H9 (cell line): Measurements from ENCODE around the gene UBIAD1. TPM values are rescaled to one million over a fixed set of nuclear protein-coding genes. Genes with fewer than 3 reads are reported as not detected.

Experiments used
- DNase-seq: peaks from one replicate; pipeline ENCODE4 v3.0.0-alpha.2; 2017
- H2AFZ ChIP-seq: one replicate; pipeline ENCODE4 v1.6.1; 2013; ENCODE audit warnings: mild to moderate bottlenecking, low read length, control low read depth, moderate library complexity
- H2AK5ac ChIP-seq: 2 replicates; pipeline ENCODE4 v1.6.1; 2013; ENCODE audit warnings: low read length, control low read depth, mixed read lengths; ENCODE audit not compliant: insufficient read length
- H2BK120ac ChIP-seq: one replicate; pipeline ENCODE4 v1.6.1; 2013; ENCODE audit warnings: low read depth, mild to moderate bottlenecking, low read length, control low read depth, inconsistent platforms; ENCODE audit not compliant: poor library complexity, severe bottlenecking
- H2BK12ac ChIP-seq: 2 replicates; pipeline ENCODE4 v1.6.1; 2013; ENCODE audit warnings: low read length, control low read depth, mixed read lengths, low read depth; ENCODE audit not compliant: insufficient read length
- H2BK15ac ChIP-seq: 2 replicates; pipeline ENCODE4 v1.6.1; 2013; ENCODE audit warnings: low read depth, low read length, control low read depth
- H2BK20ac ChIP-seq: one replicate; pipeline ENCODE4 v1.6.1; 2013; ENCODE audit warnings: low read depth, mild to moderate bottlenecking, low read length, control low read depth, inconsistent platforms; ENCODE audit not compliant: poor library complexity, severe bottlenecking
- H2BK5ac ChIP-seq: 2 replicates; pipeline ENCODE4 v1.6.1; 2013; ENCODE audit warnings: low read length, control low read depth, mixed read lengths; ENCODE audit not compliant: insufficient read length
- H3K14ac ChIP-seq: 2 replicates; pipeline ENCODE4 v1.6.1; 2013; ENCODE audit warnings: low read length, control low read depth; ENCODE audit not compliant: insufficient read depth
- H3K18ac ChIP-seq: 2 replicates; pipeline ENCODE4 v1.6.1; 2013; ENCODE audit warnings: low read depth, mild to moderate bottlenecking, mixed read lengths, low read length, control low read depth; ENCODE audit not compliant: insufficient read length
- H3K23ac ChIP-seq: 2 replicates; pipeline ENCODE4 v1.6.1; 2013; ENCODE audit warnings: low read length, control low read depth, mixed read lengths, low read depth; ENCODE audit not compliant: insufficient read length
- H3K23me2 ChIP-seq: 2 replicates; pipeline ENCODE4 v1.6.1; 2013; ENCODE audit warnings: low read depth, mild to moderate bottlenecking, mixed read lengths, low read length, control low read depth; ENCODE audit not compliant: insufficient read length, poor library complexity, severe bottlenecking
- H3K27ac ChIP-seq: 2 replicates; pipeline ENCODE4 v1.5.1; 2013; ENCODE audit warnings: low read length, control low read depth, mixed read lengths, low read depth; ENCODE audit not compliant: insufficient read length
- H3K27me3 ChIP-seq: 2 replicates; pipeline ENCODE4 v1.6.1; 2013; ENCODE audit warnings: low read length, control low read depth, inconsistent platforms; ENCODE audit not compliant: insufficient read depth
- H3K4ac ChIP-seq: 2 replicates; pipeline ENCODE4 v1.6.1; 2013; ENCODE audit warnings: low read depth, mild to moderate bottlenecking, control low read depth, inconsistent platforms, low read length, moderate library complexity
- H3K4me1 ChIP-seq: 2 replicates; pipeline ENCODE4 v1.6.1; 2013; ENCODE audit warnings: low read length, control low read depth, inconsistent platforms; ENCODE audit not compliant: insufficient read depth
- H3K4me2 ChIP-seq: 2 replicates; pipeline ENCODE4 v1.6.1; 2013; ENCODE audit warnings: low read length, control low read depth, mixed read lengths; ENCODE audit not compliant: insufficient read length, insufficient read depth
- H3K56ac ChIP-seq: 2 replicates; pipeline ENCODE4 v1.6.1; 2013; ENCODE audit warnings: low read depth, mild to moderate bottlenecking, mixed read lengths, low read length, control low read depth; ENCODE audit not compliant: insufficient read length
- H3K79me1 ChIP-seq: 2 replicates; pipeline ENCODE4 v1.6.1; 2013; ENCODE audit warnings: low read depth, mild to moderate bottlenecking, moderate library complexity, low read length, control low read depth, inconsistent platforms; ENCODE audit not compliant: insufficient read depth, poor library complexity, severe bottlenecking
- H3K79me2 ChIP-seq: 2 replicates; pipeline ENCODE4 v1.6.1; 2013; ENCODE audit warnings: low read length, control low read depth, inconsistent platforms; ENCODE audit not compliant: insufficient read depth
- H3K9ac ChIP-seq: 2 replicates; pipeline ENCODE4 v1.6.1; 2013; ENCODE audit warnings: low read length, control low read depth, mixed read lengths; ENCODE audit not compliant: insufficient read length; ENCODE audit errors: extremely low read depth
- H3K9me3 ChIP-seq: one replicate; pipeline ENCODE4 v1.6.1; 2013; ENCODE audit warnings: low read depth, low read length, inconsistent platforms; ENCODE audit not compliant: control insufficient read depth
- H3T11ph ChIP-seq: one replicate; pipeline ENCODE4 v1.6.1; 2013; ENCODE audit warnings: mild to moderate bottlenecking, low read length, control low read depth, inconsistent platforms
- H4K20me1 ChIP-seq: one replicate; pipeline ENCODE4 v1.6.1; 2013; ENCODE audit not compliant: control insufficient read depth, insufficient read length, insufficient read depth
- H4K5ac ChIP-seq: 2 replicates; pipeline ENCODE4 v1.6.1; 2013; ENCODE audit warnings: low read depth, mild to moderate bottlenecking, mixed read lengths, low read length, control low read depth; ENCODE audit not compliant: insufficient read length
- H4K8ac ChIP-seq: replicated peaks from 2 replicates; pipeline ENCODE4 v1.6.1; 2013; ENCODE audit warnings: low read length, control low read depth, mixed read lengths, low read depth; ENCODE audit not compliant: insufficient read length
- H4K91ac ChIP-seq: 2 replicates; pipeline ENCODE4 v1.6.1; 2013; ENCODE audit warnings: low read depth, mild to moderate bottlenecking, moderate library complexity, mixed read lengths, low read length, control low read depth; ENCODE audit not compliant: insufficient read length
- H3K27ac Mint-ChIP-seq, 3 experiments: 2 replicates in 2 of 3; 3 replicates in 1 of 3; pipeline ENCODE4 v1.8.0; 2020 to 2021; ENCODE audit warnings: mixed read lengths in 3 of 3, mild to moderate bottlenecking in 1 of 3, moderate library complexity in 1 of 3
- H3K27me3 Mint-ChIP-seq: 2 replicates; pipeline ENCODE4 v1.8.0; 2021; ENCODE audit warnings: low read depth, mild to moderate bottlenecking, moderate library complexity, mixed read lengths
- H3K36me3 Mint-ChIP-seq, 3 experiments: 2 replicates in 2 of 3; 3 replicates in 1 of 3; pipeline ENCODE4 v1.8.0; 2020 to 2021; ENCODE audit warnings: low read depth in 3 of 3, mixed read lengths in 3 of 3; ENCODE audit not compliant: insufficient read depth in 1 of 3
- H3K4me1 Mint-ChIP-seq, 2 experiments: 2 replicates each; pipeline ENCODE4 v1.8.0; 2020; ENCODE audit warnings: mixed read lengths in 2 of 2
- H3K4me3 Mint-ChIP-seq, 2 experiments: 2 replicates in 1 of 2; 3 replicates in 1 of 2; pipeline ENCODE4 v1.8.0; 2020 to 2021; ENCODE audit warnings: mild to moderate bottlenecking in 2 of 2, mixed read lengths in 2 of 2, moderate library complexity in 1 of 2
- H3K9me3 Mint-ChIP-seq, 2 experiments: 2 replicates in 1 of 2; 3 replicates in 1 of 2; pipeline ENCODE4 v1.8.0; 2020; ENCODE audit warnings: mild to moderate bottlenecking in 2 of 2, mixed read lengths in 2 of 2, moderate library complexity in 1 of 2
- CTCF ChIP-seq: fragments of 200-600 bp; sonication (generic); conservative IDR thresholded peaks from 3 replicates; pipeline ENCODE4 v1.8.0; 2021; ENCODE audit warnings: antibody characterized with exemption, mild to moderate bottlenecking
- WGBS: extraction: QIAGEN DNeasy Blood & Tissue Kit; methylation state at CpG from one replicate; pipeline ENCODE4 v1.1.7; 2013; ENCODE audit warnings: missing lambda C conversion rate, low lambda C conversion rate, mixed read lengths; ENCODE audit not compliant: insufficient read length; ENCODE audit errors: extremely low coverage; 5-methylcytosine and 5-hydroxymethylcytosine counted together
- total RNA-seq: library from RNA; stranded (reverse); gene quantifications from 2 replicates; pipeline ENCODE4 v1.2.1, GENCODE V29; 2021

UBIAD1 gene
- total RNA-seq, 1 experiment from 2014 or later = 30.2 TPM

DNA sequence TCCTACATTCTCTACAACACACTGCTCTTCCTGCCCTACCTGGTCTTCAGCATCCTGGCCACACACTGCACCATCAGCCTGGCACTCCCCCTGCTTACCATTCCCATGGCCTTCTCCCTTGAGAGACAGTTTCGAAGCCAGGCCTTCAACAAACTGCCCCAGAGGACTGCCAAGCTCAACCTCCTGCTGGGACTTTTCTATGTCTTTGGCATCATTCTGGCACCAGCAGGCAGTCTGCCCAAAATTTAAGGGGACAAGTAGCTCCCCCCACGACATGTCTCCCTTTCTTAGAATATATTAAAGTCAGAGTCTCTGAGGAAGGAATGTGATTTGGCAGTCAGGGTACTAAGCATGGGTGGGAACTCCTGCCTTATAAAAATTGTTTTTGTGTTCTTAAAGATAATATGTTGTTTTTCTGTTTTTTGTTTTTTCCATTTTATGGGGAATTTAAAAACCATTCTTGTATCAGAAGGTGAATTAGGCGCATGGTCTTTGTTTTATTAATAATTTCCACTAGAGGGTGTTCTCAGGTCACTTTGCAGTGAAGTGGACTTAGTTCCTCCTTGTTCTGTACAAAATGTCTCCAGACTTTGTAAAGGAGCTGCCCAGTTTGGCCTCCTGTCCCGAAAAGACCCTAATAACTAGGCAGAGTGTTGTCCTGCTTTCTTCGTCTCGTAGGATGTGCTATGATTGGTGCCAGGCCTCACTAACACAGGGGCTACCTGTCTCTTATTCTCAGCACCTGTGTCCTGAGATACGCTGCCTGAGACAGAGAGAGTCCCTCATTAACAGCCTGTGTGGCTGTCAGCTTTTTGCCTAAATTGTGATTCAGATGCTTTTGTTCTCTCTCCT is 13.1 kb downstream of the UBIAD1 start:
- Histone ChIP-seq H3T11ph (no peak overlapping the region), H2AK5ac (no peak overlapping the region), H2BK20ac (no peak overlapping the region), H3K79me2 (peaks cover 2% of the 10 kb centered on the region; the same call in 1 of the 2 replicates), H2AFZ (no peak overlapping the region), H3K4me1 (peaks cover 17% of the 10 kb centered on the region; the same call in 1 of the 2 replicates), H3K9ac (no peak overlapping the region), H3K56ac (no peak overlapping the region), H3K9me3 (no peaks in the 10 kb centered on the region), H2BK12ac (no peak overlapping the region), H3K23me2 (no peaks in the 10 kb centered on the region), H3K4ac (no peak overlapping the region), H4K8ac (no peak overlapping the region), H2BK5ac (no peak overlapping the region), H3K14ac (no peak overlapping the region; the same call in 1 of the 2 replicates), H3K18ac (peak overlapping the region; percentile 38), H3K23ac (no peak overlapping the region), H2BK120ac (no peak overlapping the region), H3K27me3 (no peaks in the 10 kb centered on the region), H3K27ac (peak overlapping the region; percentile 85), H2BK15ac (no peak overlapping the region), H4K20me1 (no peaks in the 10 kb centered on the region), H3K79me1 (peaks cover 5% of the 10 kb centered on the region), H4K91ac (no peak overlapping the region), H4K5ac (no peak overlapping the region), H3K4me2 (peak overlapping the region; percentile 29)
- TF ChIP-seq CTCF = no peak; the same call in 1 of the 3 replicates
- WGBS = no CpG with 5 or more reads among the region's 7 CpGs
- Mint-ChIP-seq H3K9me3 (no peaks in the 10 kb centered on the region), H3K4me1 (peaks cover 43 to 48% of the 10 kb centered on the region in 2 experiments), H3K27ac (peak overlapping the region; percentile 56 to 98 (median 84)), H3K36me3 (peaks cover 19 to 55% (median 25%) of the 10 kb centered on the region in 3 experiments; a peak in 6 of 7 replicates), H3K4me3 (peak overlapping the region in 1 of 2 experiments; percentile 37; a peak in 3 of 5 replicates), H3K27me3 (no peaks in the 10 kb centered on the region)
- DNase-seq = no peak
